A673 (cell line): ENCODE data around the gene CHCHD6.

Experiments used
- EZH2 ChIP-seq: fragments of 200-600 bp; sonication (generic); IDR thresholded peaks from 2 replicates; pipeline ENCODE4 v1.6.1; 2017; ENCODE audit warnings: borderline replicate concordance, low read depth, mild to moderate bottlenecking, mixed read lengths, antibody characterized with exemption, low read length; ENCODE audit not compliant: poor library complexity, severe bottlenecking
- TF ChIP-seq, protein P1 (sequence below): fragments of 300-800, 200-600 bp; sonication (generic); conservative IDR thresholded peaks from 2 replicates; pipeline ENCODE4 v1.5.1; 2017; ENCODE audit warnings: low read depth, mild to moderate bottlenecking, antibody characterized with exemption, low read length, moderate library complexity, mixed read lengths

DNA sequence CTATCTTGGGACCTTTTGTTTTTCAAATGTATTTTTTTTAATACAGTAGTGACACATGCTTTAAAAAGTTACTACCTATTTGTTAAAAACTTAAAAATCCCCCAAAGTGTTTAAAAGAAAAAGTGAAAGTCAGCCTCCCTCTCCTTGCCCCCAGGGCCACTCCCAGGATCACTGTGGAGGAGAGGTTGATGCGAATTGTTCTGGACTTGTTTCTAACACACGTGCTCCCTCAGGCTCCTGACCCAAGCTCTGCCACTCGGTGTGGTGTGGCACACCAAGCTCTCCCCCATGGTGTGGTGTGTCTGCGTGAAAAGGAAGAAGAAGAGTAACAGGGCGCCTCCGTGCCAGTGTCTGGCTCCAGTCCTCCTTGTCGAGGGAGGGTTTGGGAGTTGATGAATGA lies 93.5 kb downstream of the CHCHD6 start:
- TF ChIP-seq, protein P1, sequence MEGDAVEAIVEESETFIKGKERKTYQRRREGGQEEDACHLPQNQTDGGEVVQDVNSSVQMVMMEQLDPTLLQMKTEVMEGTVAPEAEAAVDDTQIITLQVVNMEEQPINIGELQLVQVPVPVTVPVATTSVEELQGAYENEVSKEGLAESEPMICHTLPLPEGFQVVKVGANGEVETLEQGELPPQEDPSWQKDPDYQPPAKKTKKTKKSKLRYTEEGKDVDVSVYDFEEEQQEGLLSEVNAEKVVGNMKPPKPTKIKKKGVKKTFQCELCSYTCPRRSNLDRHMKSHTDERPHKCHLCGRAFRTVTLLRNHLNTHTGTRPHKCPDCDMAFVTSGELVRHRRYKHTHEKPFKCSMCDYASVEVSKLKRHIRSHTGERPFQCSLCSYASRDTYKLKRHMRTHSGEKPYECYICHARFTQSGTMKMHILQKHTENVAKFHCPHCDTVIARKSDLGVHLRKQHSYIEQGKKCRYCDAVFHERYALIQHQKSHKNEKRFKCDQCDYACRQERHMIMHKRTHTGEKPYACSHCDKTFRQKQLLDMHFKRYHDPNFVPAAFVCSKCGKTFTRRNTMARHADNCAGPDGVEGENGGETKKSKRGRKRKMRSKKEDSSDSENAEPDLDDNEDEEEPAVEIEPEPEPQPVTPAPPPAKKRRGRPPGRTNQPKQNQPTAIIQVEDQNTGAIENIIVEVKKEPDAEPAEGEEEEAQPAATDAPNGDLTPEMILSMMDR: no peak
- no peak for TF ChIP-seq EZH2
